HG03575 (cell line): ENCODE data around the gene RBM44.

Experiments used
- ATAC-seq: cut with Tn5 transposase; IDR thresholded peaks from one replicate; pipeline ENCODE4 v1.9.1; 2021; ENCODE audit not compliant: unreplicated experiment, insufficient number of reproducible peaks, low FRiP score; ENCODE audit errors: extremely low read depth

Gene RBM44

GRCh38 chr2:237877576-237878307 is 79.2 kb downstream of the RBM44 start:
- ATAC-seq: no peak

- no peak for ATAC-seq
These were observed 79.9 kb downstream of the RBM44 start for GRCh38 chr2:237878321-237879057.

DNA sequence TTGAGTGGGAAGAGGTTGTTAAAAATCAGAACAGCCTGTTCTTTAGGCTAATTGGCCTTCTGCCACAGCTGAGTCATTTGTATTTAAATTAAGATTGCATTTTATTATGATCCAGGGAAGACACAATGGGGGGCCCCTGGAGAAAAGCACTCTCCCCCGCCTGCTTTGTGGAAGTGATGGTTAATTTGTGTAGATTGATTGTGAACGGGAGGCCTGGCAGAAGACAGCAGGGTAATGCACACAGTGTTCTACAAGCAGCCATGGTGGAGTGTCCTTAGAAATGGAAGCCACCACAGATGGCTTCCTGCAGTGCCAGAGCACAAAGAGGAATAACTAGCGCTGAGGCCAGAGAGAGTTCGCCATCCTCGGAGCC is 80.5 kb downstream of the RBM44 start:
- no peak for ATAC-seq

DNA sequence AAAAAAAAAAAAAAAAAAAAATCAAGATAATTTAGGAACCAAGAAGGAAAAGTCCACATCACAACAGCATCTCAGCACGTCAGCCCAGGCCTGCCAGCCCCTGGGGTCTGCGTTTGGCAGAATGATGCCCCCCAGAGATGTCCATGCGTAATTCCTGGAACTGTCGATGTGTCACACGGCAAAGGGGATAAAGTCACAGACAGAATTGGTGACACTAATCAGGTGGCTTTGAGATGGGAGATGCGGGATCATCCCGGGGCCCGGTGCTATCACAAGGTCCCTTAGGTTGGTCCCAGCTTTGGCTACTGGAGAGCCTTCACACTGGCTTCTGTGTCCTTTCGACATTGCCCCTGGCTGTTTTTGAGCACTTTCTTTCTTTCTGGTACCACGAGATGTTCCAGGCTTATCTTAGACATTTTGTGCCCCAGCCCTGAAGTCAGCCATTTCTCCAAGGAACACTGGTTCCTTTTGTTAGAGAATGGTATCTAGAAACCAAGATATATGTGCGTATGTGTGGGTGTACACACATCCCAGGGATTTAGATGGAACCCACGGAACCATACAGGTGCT is 81.5 kb downstream of the RBM44 start:
- ATAC-seq: no peak

DNA sequence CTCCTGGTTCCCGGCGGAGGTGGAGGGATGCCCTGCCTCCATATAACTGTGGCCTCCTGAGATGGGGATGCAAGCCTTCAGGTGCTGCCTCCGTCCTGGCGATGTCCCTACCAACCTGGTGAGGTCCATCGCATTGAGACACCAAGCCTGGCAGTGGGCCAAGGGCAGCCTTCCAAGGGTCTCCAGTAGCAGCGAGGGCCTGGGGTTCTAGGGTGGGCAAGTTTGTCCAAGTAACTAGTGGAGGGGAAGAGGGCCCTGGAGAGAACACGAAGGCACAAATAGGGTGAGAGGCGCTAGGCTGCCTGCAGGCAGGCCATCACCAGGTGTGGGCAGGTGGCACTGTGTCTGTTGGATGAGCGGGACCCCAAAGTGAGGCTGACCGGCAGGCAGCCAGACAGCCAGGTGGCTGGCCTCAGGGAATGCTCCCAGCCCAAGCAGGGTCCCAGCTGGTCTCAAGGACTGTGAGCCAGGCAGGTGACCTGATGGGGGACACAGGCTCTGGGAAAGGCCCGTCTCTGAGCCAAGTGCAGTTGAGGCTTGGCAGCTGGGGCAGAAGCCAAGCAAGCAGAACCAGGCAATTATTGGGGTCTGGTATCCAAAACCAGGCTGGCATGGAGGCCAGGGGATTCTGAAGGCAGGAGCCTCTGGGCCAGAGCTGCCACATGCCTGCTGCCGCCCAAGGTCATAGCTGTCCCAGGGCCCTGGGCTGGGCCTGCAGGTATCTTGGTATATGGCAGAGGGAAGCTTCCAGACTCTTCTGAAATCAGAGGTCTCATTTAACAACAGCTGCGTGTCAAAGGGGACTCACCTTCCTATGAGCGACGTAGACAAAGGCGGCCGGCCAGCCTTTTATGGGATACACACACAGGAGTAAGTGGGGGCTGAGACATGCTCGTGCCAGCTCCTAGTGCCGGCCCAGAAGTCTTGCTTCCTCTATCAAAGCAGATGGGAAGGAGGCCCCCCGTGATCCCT is 84.2 kb downstream of the RBM44 start:
- no peak for ATAC-seq

DNA sequence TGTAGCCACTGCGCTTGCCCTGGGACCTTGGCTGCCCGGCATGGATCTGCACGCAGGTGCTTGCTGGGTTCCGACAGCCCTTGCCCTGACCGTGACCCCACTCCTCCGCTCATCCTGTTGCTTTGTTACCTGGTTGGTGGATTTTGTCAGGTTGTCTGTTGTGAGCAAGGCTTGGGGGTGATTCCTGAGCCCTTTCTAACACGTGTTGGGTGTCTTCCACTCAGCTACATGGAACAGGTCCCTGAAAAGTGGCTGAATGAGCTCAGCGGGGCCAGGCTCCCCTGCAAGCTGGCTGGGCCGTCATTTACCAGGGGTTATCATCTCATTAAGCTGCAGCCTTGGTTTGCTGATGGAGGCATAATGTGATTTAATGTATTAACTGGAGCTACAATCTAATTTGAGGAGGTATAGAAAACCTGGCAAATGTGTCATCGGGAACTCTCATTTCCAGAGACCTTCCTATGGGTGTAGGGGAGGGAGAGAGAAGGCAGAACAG is 85.4 kb downstream of the RBM44 start:
- ATAC-seq: no peak

DNA sequence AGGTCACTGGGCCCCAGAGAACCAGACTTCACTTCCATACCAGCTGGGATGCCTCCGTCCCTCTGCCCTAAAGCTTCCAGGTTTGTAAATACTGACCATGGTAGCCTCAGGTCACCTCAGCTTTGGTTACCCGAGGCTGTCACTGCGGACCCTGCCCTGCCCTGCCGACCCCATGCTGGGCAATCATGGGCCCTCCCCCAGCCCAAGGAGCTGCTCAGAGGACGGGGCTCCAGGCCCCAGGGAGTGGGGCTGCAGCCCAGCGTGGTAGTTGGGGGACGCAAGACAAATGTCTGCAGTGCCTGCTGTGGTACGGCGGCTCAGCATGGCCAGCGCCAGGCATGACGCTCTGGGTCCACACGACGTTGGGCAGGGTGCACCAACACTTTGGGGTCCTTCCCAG is 86.1 kb downstream of the RBM44 start:
- no peak for ATAC-seq

- no peak for ATAC-seq
These were observed 86.7 kb downstream of the RBM44 start for GRCh38 chr2:237885111-237885930.

- no peak for ATAC-seq
These were observed 87.5 kb downstream of the RBM44 start for GRCh38 chr2:237885931-237886684.

GRCh38 chr2:237886685-237887481 is 88.3 kb downstream of the RBM44 start:
- no peak for ATAC-seq

DNA sequence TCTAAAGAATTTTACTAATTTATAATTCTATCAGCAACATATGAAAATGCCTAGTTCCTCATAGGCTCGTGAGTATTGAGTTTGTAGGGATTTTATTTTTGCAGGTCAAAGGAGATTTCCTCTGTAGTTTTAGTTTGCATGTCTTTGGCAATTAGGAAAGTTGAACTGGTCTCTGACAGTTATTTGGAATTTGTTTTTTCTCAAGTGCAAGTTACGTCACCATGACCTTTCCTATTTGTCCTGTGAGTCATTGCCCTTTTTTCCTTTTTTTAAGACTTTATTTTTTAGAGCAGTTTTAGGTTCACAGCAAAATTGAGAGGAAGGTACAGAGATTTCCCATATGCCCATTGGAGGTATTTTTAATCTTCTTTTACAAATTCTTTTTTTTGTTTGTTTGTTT is 89.8 kb downstream of the RBM44 start:
- ATAC-seq: no peak

GRCh38 chr2:237889016-237889415 is 90.4 kb downstream of the RBM44 start:
- ATAC-seq: no peak

DNA sequence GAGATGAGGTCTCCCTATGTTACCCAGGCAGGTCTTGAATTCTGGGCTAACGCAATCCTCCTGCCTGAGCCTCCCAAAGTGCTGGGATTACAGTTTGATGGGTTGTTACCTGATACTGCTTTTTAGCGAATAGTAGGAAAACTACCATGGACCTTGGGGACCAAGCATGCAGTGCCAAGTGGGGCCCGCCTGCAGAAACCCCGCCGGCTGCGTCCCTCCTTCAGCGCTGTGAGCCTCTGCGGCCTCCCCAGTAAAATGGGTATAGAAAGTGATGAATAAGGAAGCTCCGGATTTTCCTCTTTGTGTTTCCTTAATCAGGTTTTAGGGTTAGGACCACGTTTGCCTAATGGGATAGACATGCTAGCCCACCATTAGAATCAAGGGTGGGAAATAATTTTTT is 91.2 kb downstream of the RBM44 start:
- ATAC-seq: no peak
